H9 (cell line): ENCODE results near the gene CALCOCO1. TPM values are rescaled to one million over a fixed set of nuclear protein-coding genes. Genes with fewer than 3 reads are reported as not detected.

Experiments
- DNase-seq: peaks from one replicate; pipeline ENCODE4 v3.0.0-alpha.2; 2017
- H2AFZ ChIP-seq: one replicate; pipeline ENCODE4 v1.6.1; 2013; ENCODE audit warnings: mild to moderate bottlenecking, low read length, control low read depth, moderate library complexity
- H2AK5ac ChIP-seq: 2 replicates; pipeline ENCODE4 v1.6.1; 2013; ENCODE audit warnings: low read length, control low read depth, mixed read lengths; ENCODE audit not compliant: insufficient read length
- H2BK120ac ChIP-seq: one replicate; pipeline ENCODE4 v1.6.1; 2013; ENCODE audit warnings: low read depth, mild to moderate bottlenecking, low read length, control low read depth, inconsistent platforms; ENCODE audit not compliant: poor library complexity, severe bottlenecking
- H2BK12ac ChIP-seq: 2 replicates; pipeline ENCODE4 v1.6.1; 2013; ENCODE audit warnings: low read length, control low read depth, mixed read lengths, low read depth; ENCODE audit not compliant: insufficient read length
- H2BK15ac ChIP-seq: 2 replicates; pipeline ENCODE4 v1.6.1; 2013; ENCODE audit warnings: low read depth, low read length, control low read depth
- H2BK20ac ChIP-seq: one replicate; pipeline ENCODE4 v1.6.1; 2013; ENCODE audit warnings: low read depth, mild to moderate bottlenecking, low read length, control low read depth, inconsistent platforms; ENCODE audit not compliant: poor library complexity, severe bottlenecking
- H2BK5ac ChIP-seq: 2 replicates; pipeline ENCODE4 v1.6.1; 2013; ENCODE audit warnings: low read length, control low read depth, mixed read lengths; ENCODE audit not compliant: insufficient read length
- H3K14ac ChIP-seq: 2 replicates; pipeline ENCODE4 v1.6.1; 2013; ENCODE audit warnings: low read length, control low read depth; ENCODE audit not compliant: insufficient read depth
- H3K18ac ChIP-seq: 2 replicates; pipeline ENCODE4 v1.6.1; 2013; ENCODE audit warnings: low read depth, mild to moderate bottlenecking, mixed read lengths, low read length, control low read depth; ENCODE audit not compliant: insufficient read length
- H3K23ac ChIP-seq: 2 replicates; pipeline ENCODE4 v1.6.1; 2013; ENCODE audit warnings: low read length, control low read depth, mixed read lengths, low read depth; ENCODE audit not compliant: insufficient read length
- H3K23me2 ChIP-seq: 2 replicates; pipeline ENCODE4 v1.6.1; 2013; ENCODE audit warnings: low read depth, mild to moderate bottlenecking, mixed read lengths, low read length, control low read depth; ENCODE audit not compliant: insufficient read length, poor library complexity, severe bottlenecking
- H3K27ac ChIP-seq: 2 replicates; pipeline ENCODE4 v1.5.1; 2013; ENCODE audit warnings: low read length, control low read depth, mixed read lengths, low read depth; ENCODE audit not compliant: insufficient read length
- H3K27me3 ChIP-seq: 2 replicates; pipeline ENCODE4 v1.6.1; 2013; ENCODE audit warnings: low read length, control low read depth, inconsistent platforms; ENCODE audit not compliant: insufficient read depth
- H3K4ac ChIP-seq: 2 replicates; pipeline ENCODE4 v1.6.1; 2013; ENCODE audit warnings: low read depth, mild to moderate bottlenecking, control low read depth, inconsistent platforms, low read length, moderate library complexity
- H3K4me1 ChIP-seq: 2 replicates; pipeline ENCODE4 v1.6.1; 2013; ENCODE audit warnings: low read length, control low read depth, inconsistent platforms; ENCODE audit not compliant: insufficient read depth
- H3K4me2 ChIP-seq: 2 replicates; pipeline ENCODE4 v1.6.1; 2013; ENCODE audit warnings: low read length, control low read depth, mixed read lengths; ENCODE audit not compliant: insufficient read length, insufficient read depth
- H3K56ac ChIP-seq: 2 replicates; pipeline ENCODE4 v1.6.1; 2013; ENCODE audit warnings: low read depth, mild to moderate bottlenecking, mixed read lengths, low read length, control low read depth; ENCODE audit not compliant: insufficient read length
- H3K79me1 ChIP-seq: 2 replicates; pipeline ENCODE4 v1.6.1; 2013; ENCODE audit warnings: low read depth, mild to moderate bottlenecking, moderate library complexity, low read length, control low read depth, inconsistent platforms; ENCODE audit not compliant: insufficient read depth, poor library complexity, severe bottlenecking
- H3K79me2 ChIP-seq: 2 replicates; pipeline ENCODE4 v1.6.1; 2013; ENCODE audit warnings: low read length, control low read depth, inconsistent platforms; ENCODE audit not compliant: insufficient read depth
- H3K9ac ChIP-seq: 2 replicates; pipeline ENCODE4 v1.6.1; 2013; ENCODE audit warnings: low read length, control low read depth, mixed read lengths; ENCODE audit not compliant: insufficient read length; ENCODE audit errors: extremely low read depth
- H3K9me3 ChIP-seq: one replicate; pipeline ENCODE4 v1.6.1; 2013; ENCODE audit warnings: low read depth, low read length, inconsistent platforms; ENCODE audit not compliant: control insufficient read depth
- H3T11ph ChIP-seq: one replicate; pipeline ENCODE4 v1.6.1; 2013; ENCODE audit warnings: mild to moderate bottlenecking, low read length, control low read depth, inconsistent platforms
- H4K20me1 ChIP-seq: one replicate; pipeline ENCODE4 v1.6.1; 2013; ENCODE audit not compliant: control insufficient read depth, insufficient read length, insufficient read depth
- H4K5ac ChIP-seq: 2 replicates; pipeline ENCODE4 v1.6.1; 2013; ENCODE audit warnings: low read depth, mild to moderate bottlenecking, mixed read lengths, low read length, control low read depth; ENCODE audit not compliant: insufficient read length
- H4K8ac ChIP-seq: replicated peaks from 2 replicates; pipeline ENCODE4 v1.6.1; 2013; ENCODE audit warnings: low read length, control low read depth, mixed read lengths, low read depth; ENCODE audit not compliant: insufficient read length
- H4K91ac ChIP-seq: 2 replicates; pipeline ENCODE4 v1.6.1; 2013; ENCODE audit warnings: low read depth, mild to moderate bottlenecking, moderate library complexity, mixed read lengths, low read length, control low read depth; ENCODE audit not compliant: insufficient read length
- H3K27ac Mint-ChIP-seq, 3 experiments: 2 replicates in 2 of 3; 3 replicates in 1 of 3; pipeline ENCODE4 v1.8.0; 2020 to 2021; ENCODE audit warnings: mixed read lengths in 3 of 3, mild to moderate bottlenecking in 1 of 3, moderate library complexity in 1 of 3
- H3K27me3 Mint-ChIP-seq: 2 replicates; pipeline ENCODE4 v1.8.0; 2021; ENCODE audit warnings: low read depth, mild to moderate bottlenecking, moderate library complexity, mixed read lengths
- H3K36me3 Mint-ChIP-seq, 3 experiments: 2 replicates in 2 of 3; 3 replicates in 1 of 3; pipeline ENCODE4 v1.8.0; 2020 to 2021; ENCODE audit warnings: low read depth in 3 of 3, mixed read lengths in 3 of 3; ENCODE audit not compliant: insufficient read depth in 1 of 3
- H3K4me1 Mint-ChIP-seq, 2 experiments: 2 replicates each; pipeline ENCODE4 v1.8.0; 2020; ENCODE audit warnings: mixed read lengths in 2 of 2
- H3K4me3 Mint-ChIP-seq, 2 experiments: 2 replicates in 1 of 2; 3 replicates in 1 of 2; pipeline ENCODE4 v1.8.0; 2020 to 2021; ENCODE audit warnings: mild to moderate bottlenecking in 2 of 2, mixed read lengths in 2 of 2, moderate library complexity in 1 of 2
- H3K9me3 Mint-ChIP-seq, 2 experiments: 2 replicates in 1 of 2; 3 replicates in 1 of 2; pipeline ENCODE4 v1.8.0; 2020; ENCODE audit warnings: mild to moderate bottlenecking in 2 of 2, mixed read lengths in 2 of 2, moderate library complexity in 1 of 2
- CTCF ChIP-seq: fragments of 200-600 bp; sonication (generic); conservative IDR thresholded peaks from 3 replicates; pipeline ENCODE4 v1.8.0; 2021; ENCODE audit warnings: antibody characterized with exemption, mild to moderate bottlenecking
- WGBS: extraction: QIAGEN DNeasy Blood & Tissue Kit; methylation state at CpG from one replicate; pipeline ENCODE4 v1.1.7; 2013; ENCODE audit warnings: missing lambda C conversion rate, low lambda C conversion rate, mixed read lengths; ENCODE audit not compliant: insufficient read length; ENCODE audit errors: extremely low coverage; 5-methylcytosine and 5-hydroxymethylcytosine counted together
- total RNA-seq: library from RNA; stranded (reverse); gene quantifications from 2 replicates; pipeline ENCODE4 v1.2.1, GENCODE V29; 2021

CALCOCO1 gene
- total RNA-seq, 1 experiment from 2014 or later = 22.3 TPM

GRCh38 chr12:53744130-53744441, 16.8 kb upstream of the CALCOCO1 start:
- peaks cover 11 to 15% of the 10 kb centered on the region in 2 experiments for H3K4me1 Mint-ChIP-seq
- no peak overlapping the region for H3K9ac ChIP-seq
- H3K4me1 ChIP-seq = no peaks in the 10 kb centered on the region; the same call in 1 of the 2 replicates
- H2BK120ac ChIP-seq = no peak overlapping the region
- no peak overlapping the region for H4K8ac ChIP-seq
- no peak overlapping the region for H3T11ph ChIP-seq
- TF ChIP-seq CTCF = no peak
- peaks cover 9% of the 10 kb centered on the region for H3K23me2 ChIP-seq
- H4K5ac ChIP-seq = no peak overlapping the region
- no peak overlapping the region for H2BK20ac ChIP-seq
- H3K9me3 ChIP-seq = no peaks in the 10 kb centered on the region
- H2AK5ac ChIP-seq = no peak overlapping the region
- no peak overlapping the region for H3K56ac ChIP-seq
- no peak overlapping the region for H3K4me2 ChIP-seq
- H3K79me2 ChIP-seq = no peaks in the 10 kb centered on the region
- H2BK15ac ChIP-seq = no peak overlapping the region
- H3K36me3 Mint-ChIP-seq = no peaks in the 10 kb centered on the region
- no peak overlapping the region for H3K4ac ChIP-seq
- H4K20me1 ChIP-seq = peaks cover 2% of the 10 kb centered on the region
- no peaks in the 10 kb centered on the region for H3K9me3 Mint-ChIP-seq
- H2AFZ ChIP-seq = no peak overlapping the region
- H2BK5ac ChIP-seq = no peak overlapping the region
- no peaks in the 10 kb centered on the region; the same call in none of the 2 replicates for H3K27me3 Mint-ChIP-seq
- no peak overlapping the region for H4K91ac ChIP-seq
- no CpG with 5 or more reads among the region's 1 CpG for WGBS
- H3K23ac ChIP-seq = no peak overlapping the region
- DNase-seq = no peak
- no peak overlapping the region for H3K14ac ChIP-seq
- H3K18ac ChIP-seq = no peak overlapping the region
- H3K27ac ChIP-seq = no peak overlapping the region
- no peak overlapping the region for H3K27ac Mint-ChIP-seq
- no peak overlapping the region for H2BK12ac ChIP-seq
- peaks cover 36% of the 10 kb centered on the region; the same call in 1 of the 2 replicates for H3K27me3 ChIP-seq
- no peaks in the 10 kb centered on the region for H3K79me1 ChIP-seq
- no peak overlapping the region for H3K4me3 Mint-ChIP-seq
